ENCODE measurements around the gene SNTN.

The SNTN gene

DNA sequence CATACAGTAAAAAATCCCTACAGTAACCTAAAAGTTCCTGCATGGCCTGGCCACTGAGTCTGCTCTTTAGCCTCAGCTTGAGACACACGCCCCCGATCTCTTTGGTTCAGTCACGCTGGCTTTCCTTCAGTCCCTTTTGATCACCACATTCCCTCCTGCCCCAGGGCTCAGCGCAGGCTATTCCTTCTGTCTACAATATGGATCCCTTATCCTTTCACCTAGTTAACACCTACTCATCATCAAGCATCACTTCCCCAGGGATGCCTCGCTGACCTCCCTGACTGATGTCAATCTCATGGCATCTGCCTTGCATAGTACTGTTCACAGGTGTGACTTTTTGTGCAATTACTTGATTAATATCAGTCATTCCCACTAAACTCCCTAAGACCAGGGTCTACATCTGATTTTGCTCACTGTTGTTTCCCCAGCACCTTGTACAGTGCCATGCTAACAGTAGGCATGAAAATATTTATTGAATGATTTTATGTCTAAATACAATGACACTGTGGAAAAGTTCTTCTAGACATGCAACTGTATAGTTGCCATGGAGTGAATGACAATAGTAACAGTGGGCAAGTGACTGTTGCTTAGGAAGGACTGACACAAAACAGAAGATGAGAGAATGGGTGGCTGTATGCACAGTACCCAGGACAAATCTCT, at the start of gene SNTN:
SNTN (plus strand) TSS at position 610 of the 660 bp plus-strand sequence; CDS start at position 623, 13 bp downstream.
- no peak for DNase-seq

DNA sequence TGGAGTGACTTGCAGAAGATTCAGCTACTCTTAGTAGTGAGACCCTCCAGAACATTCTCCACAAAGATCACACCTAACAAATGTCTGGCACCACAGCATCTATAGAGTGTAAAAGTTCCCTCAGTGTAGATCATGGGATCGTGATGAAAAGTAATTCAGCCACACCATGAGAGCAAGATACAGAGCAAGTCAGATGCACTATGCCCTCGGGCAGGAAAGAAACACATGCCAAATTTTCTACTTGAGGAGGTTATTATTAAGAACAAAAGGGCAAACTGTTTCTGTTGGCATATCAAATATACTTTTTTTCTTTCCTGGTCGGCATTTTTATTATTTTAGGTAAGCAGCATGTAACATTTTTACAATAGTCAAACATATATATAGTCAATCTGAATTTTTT, 44.8 kb upstream of the SNTN start:
- no peak for DNase-seq

DNA sequence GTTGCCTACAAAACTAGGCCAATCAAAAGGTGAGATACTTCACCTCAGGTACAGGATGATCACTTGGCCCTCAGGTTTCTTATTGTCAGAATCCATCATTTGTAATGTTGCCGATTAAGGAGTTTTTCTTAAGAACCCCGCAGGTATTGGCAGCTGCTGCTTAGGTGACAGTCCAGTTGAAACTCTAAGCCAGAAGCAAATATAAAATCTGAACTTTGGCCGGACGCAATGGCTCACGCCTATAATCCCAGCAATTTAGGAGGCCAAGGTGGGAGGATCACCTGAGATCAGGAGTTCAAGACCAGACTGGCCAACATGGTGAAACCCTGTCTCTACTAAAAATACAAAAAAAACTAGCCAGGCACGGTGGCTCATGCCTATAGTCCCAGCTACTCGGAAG, 43.1 kb upstream of the SNTN start:
- no peak for DNase-seq

DNA sequence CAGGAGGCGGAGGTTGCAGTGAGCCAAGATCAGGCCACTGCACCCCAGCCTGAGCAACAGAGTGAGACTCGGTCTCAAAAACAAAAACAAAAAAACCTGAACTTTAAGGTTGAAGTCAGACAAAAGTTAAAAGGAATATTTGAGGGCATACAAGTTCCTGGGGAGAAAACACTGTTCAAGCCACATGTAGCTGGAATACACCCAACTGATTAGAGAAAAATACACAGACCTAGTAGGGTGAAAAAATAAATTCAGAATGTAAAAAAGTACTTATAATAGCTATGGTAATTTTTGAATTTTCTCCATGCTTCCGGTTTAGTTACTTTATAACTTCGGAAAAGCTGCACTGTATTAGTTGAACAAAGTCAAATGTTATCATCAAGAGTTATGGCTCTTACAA, 42.6 kb upstream of the SNTN start:
- no peak for DNase-seq

DNA sequence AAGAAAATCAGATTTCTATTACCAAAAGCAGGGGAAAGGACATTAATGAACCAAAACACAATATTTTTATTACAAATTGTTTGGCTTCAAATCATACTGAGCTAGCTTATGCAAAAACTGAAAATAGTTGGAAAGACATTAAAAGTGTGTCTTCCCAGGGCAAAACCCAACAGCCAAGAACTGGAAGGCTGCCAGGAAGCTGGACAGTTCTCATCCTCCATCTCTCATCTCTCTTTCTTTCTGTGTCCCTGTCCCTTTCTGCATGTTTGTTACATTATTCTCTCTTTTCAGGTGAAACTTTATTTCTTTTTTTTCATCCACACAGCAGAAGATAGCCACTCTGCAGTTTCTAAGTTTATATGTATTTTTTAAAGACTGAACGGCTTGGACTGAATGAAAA, 41.1 kb upstream of the SNTN start:
- DNase-seq = no peak

DNA sequence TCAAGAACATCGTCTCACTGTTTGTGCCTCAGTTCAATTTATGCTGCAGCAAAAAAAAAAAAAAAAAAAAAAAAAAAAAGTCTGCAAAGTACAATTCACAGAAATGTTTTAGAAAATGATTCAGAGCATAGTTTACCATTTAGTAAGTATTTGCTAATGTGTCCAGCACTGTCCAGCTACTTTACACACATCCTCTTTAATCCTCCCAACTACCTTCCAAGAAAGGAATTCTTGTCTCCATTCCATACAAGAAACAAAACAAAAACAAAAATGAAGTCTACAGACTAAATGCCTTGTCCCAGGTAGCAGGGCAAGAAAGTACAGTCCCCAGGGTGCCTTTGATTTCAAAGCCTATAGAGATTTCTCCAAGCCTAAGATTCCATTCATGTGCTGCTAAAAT, 38.9 kb upstream of the SNTN start:
- no peak for DNase-seq

DNA sequence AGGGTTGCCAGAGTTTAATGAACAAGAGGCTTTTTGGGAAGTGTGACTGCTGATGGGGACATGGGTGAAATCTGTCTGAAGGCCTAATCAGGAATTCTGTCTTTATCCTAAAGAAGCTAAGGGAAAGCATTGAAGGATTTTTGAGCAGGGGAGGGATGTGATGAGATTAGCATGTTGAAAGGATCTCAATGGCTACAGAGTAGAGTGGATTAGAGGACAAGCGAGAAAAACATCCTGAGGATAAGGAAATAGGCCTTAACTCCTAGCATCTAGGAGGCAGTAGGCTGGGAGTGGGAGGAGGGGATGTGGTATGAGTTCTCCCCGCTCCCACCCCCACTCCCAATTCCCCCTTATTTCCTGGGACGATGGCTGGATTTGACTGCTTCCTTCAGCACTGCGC, 35.1 kb upstream of the SNTN start:
- no peak for DNase-seq

DNA sequence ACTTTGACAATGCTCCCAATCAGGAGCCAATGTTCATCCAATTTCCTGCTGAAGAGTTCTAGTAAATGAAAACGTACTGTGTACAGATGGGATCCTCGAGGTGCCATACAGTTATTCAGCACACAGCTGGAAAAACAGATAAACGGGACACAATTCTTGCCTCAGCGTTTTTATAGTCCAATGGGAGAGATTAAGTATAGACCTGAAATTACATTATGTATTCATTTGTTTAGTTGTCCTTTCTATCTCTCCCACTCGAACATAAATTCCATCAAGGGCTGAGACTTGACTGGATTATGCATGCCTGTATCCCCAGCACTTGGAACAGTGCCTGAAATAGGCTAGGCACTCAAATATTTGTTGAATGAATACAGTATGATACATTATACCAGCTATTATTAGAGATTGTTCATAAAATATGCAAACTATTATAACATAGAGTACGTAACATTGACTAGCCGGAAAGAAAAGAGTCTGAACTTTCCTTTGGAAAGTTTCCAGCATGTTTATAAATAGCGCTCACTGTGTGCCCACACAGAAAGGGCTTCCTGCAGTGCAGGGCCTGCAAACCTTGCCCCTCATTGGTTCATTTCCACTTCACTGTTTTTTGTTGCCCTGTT, 27.4 kb upstream of the SNTN start:
- peak; percentile 46 for DNase-seq

DNA sequence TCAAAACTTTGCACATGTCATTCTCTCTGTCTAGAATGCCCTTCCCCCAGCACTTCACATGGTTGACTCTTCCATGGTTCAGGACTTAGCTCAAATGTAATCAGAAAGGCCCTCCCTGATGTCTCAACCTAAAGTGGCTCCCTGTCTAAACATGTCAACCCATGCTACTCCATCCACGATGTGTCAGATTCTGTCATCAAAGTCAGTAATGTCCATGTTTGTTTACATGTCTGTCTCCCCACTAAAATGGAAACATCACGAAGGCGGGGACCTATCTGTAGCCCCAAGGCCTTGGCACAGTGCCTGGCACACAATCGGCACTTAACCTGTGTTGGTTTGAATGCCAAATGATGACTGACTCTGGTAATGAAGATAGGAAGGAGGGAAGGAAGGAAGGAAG, 20.8 kb upstream of the SNTN start:
- DNase-seq = no peak

DNA sequence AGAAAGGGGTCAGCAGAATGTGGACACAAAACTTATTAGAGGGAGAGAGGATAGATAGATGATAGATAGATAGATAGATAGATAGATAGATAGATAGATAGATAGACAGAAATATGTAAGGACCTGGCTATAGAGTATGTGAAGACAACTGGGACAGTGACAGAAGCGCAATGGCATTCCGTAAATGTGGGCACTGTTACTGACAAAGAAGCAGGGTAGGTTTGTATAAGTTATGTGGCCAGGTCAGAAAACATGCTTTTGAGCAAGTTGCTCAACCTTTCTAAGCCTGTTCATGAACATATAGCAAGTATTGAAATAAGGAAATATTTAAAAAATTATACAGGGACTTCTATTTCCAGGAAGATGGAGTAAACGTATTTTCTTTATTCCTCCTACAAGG, 17.3 kb upstream of the SNTN start:
- DNase-seq = no peak

- DNase-seq = no peak
Measured at GRCh38 chr3:63639806-63640205, 12.7 kb upstream of the SNTN start.

- no peak for DNase-seq
Measured at GRCh38 chr3:63642488-63642887, 10.0 kb upstream of the SNTN start.

- no peak for DNase-seq
Measured at GRCh38 chr3:63644212-63644797, 8.2 kb upstream of the SNTN start.

GRCh38 chr3:63644928-63645781, 7.3 kb upstream of the SNTN start:
- DNase-seq = peak; percentile 11

- no peak for DNase-seq
Measured at GRCh38 chr3:63654211-63654610, 1.7 kb downstream of the SNTN start.

DNA sequence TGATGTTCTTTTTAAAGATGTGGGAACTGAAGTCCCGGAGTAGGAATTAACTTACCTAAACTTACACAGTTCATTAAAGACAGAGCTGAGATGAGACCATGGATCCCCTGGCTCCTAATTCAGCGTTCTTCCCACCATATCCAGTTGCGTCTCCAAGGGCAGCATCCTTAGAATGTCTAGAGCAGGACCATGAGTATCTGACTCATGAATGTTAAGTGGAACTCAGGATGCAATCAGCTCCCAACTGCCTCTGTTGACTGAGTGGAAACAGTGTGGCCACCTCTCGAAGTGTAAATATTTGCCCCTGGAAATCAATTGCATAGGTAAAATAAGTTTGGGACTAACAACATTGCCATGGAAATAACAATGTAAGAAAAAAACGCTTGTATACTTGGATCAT, 2.5 kb downstream of the SNTN start:
- DNase-seq = no peak

DNA sequence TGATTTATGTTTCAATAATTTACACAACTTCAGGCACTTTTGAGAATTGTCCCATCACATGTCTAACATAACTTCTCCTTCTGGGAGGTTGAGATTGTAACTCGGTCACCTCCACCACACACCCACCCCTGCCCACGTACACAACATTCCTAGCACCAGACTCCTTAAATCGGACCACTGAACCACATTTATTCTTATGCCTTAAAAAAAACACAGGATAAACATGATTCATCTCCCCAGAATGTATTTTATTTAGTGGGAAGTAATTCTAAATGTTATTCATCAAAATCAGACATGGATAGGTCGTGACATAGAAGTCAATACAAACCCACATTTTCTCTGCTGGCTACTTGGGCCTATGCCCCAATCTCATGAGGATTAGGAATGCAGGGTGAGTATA, 3.0 kb downstream of the SNTN start:
- no peak for DNase-seq

- no peak for DNase-seq
Measured at GRCh38 chr3:63656786-63657185, 4.3 kb downstream of the SNTN start.

- DNase-seq = no peak
Measured at GRCh38 chr3:63661242-63661641, 8.8 kb downstream of the SNTN start.

GRCh38 chr3:63662011-63662410, 9.5 kb downstream of the SNTN start:
- no peak for DNase-seq

GRCh38 chr3:63662500-63662899, 10.0 kb downstream of the SNTN start:
- DNase-seq = no peak

GRCh38 chr3:63670544-63670943, 18.1 kb downstream of the SNTN start:
- DNase-seq = no peak

DNA sequence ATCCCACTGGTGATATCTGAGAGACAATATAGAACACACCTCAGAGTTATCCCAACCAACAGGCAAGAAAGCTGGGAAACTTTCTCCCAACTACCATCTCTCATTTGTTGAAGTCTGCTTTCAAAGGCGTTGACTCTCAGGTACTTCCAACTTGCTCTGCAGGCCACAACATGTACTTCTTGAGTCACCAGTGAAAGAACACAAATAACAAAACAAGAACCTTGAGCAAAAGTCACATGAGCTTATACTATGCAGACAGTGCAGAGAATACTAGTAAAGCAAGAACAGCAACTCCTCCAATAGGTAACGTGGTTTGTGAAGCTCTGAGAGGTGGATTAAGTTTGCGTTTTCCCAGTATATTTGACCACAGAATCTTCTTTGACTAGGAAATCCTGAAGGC, 20.6 kb downstream of the SNTN start:
- no peak for DNase-seq

DNA sequence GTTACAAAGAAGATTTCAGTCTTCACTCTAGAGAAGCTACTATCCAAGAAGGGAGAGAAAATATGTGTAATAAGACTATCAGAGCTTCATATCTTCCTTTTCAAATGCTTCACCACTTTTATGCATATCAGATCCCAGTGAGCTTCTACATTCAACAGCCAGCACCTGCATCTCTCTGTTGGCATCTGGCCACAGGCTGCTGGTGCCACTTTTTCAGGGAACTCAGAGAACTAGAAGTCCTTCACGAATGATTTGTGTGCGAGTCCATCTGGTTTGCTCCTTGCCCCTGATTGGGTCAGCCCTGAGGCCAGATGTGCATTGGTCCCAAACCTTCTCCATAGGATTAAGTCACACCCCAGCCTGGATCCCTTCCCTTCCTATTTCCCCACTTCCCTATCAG, 22.1 kb downstream of the SNTN start:
- no peak for DNase-seq
